RWPE2 (cell line): ENCODE results near the gene PTGFR.

ENCODE experiments used
- ATAC-seq: fragments of 200-7000 bp; cut with Tn5 transposase; 3 replicates; pipeline ENCODE4 v1.9.1; 2021; ENCODE audit warnings: low read depth
- DNase-seq: peaks from one replicate; pipeline ENCODE4 v3.0.0-alpha.2; 2020; ENCODE audit warnings: low spot score
- H3K27ac ChIP-seq: fragments of 450-650 bp; 2 replicates; pipeline ENCODE4 v1.5.1; 2017; ENCODE audit warnings: mild to moderate bottlenecking; ENCODE audit not compliant: poor library complexity, severe bottlenecking
- H3K27me3 ChIP-seq: fragments of 250-450 bp; sonication (Bioruptor Pico); 2 replicates; pipeline ENCODE4 v1.5.1; 2021; ENCODE audit warnings: mild to moderate bottlenecking, moderate library complexity; ENCODE audit not compliant: insufficient read depth, poor library complexity, severe bottlenecking
- H3K36me3 ChIP-seq: fragments of 250-450 bp; sonication (Bioruptor Pico); 2 replicates; pipeline ENCODE4 v1.5.1; 2020; ENCODE audit warnings: low read depth, mild to moderate bottlenecking, moderate library complexity
- H3K4me1 ChIP-seq: fragments of 250-450 bp; sonication (Bioruptor Pico); 2 replicates; pipeline ENCODE4 v1.5.1; 2021; ENCODE audit warnings: mild to moderate bottlenecking, moderate library complexity; ENCODE audit not compliant: insufficient read depth, poor library complexity, severe bottlenecking
- H3K4me3 ChIP-seq: fragments of 250-450 bp; sonication (Bioruptor Pico); 2 replicates; pipeline ENCODE4 v1.5.1; 2021; ENCODE audit warnings: mild to moderate bottlenecking, moderate library complexity; ENCODE audit not compliant: severe bottlenecking
- H3K9me3 ChIP-seq: fragments of 250-450 bp; sonication (Bioruptor Pico); 2 replicates; pipeline ENCODE4 v1.5.1; 2021; ENCODE audit warnings: mild to moderate bottlenecking, moderate library complexity; ENCODE audit not compliant: severe bottlenecking
- CTCF ChIP-seq: fragments of 450-650 bp; IDR thresholded peaks from one replicate; pipeline ENCODE4 v1.5.1; 2017; ENCODE audit warnings: mild to moderate bottlenecking, moderate library complexity; ENCODE audit not compliant: poor library complexity, severe bottlenecking

Gene PTGFR

DNA sequence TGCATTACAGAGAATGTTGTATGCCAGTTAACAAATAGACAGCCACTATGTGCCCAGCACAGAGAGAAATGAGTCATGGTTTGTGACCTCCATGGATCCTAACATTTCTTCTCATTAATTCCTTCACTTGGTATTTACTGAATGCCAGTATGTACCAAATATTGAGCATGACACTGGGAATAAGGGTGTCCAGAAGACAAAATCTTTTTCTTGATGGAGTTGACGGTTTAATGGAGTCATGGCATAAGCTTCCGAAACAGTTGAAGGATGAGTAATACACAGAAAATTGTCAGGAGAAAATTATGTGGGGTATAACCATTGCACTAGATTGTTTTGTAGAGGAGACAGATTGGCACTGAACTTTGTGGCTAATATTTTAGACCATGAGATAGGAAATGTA, 36.9 kb downstream of the PTGFR start:
- TF ChIP-seq CTCF: no peak
- no peak for DNase-seq
- no peaks in the 10 kb centered on the region for H3K4me1 ChIP-seq
- H3K4me3 ChIP-seq: no peak overlapping the region
- no peaks in the 10 kb centered on the region for H3K36me3 ChIP-seq
- no peak for ATAC-seq
- no peaks in the 10 kb centered on the region for H3K9me3 ChIP-seq
- H3K27me3 ChIP-seq: no peaks in the 10 kb centered on the region
- no peak overlapping the region for H3K27ac ChIP-seq

- Histone ChIP-seq H3K36me3 (no peaks in the 10 kb centered on the region), H3K9me3 (no peaks in the 10 kb centered on the region), H3K27ac (no peak overlapping the region), H3K27me3 (no peaks in the 10 kb centered on the region), H3K4me1 (no peaks in the 10 kb centered on the region), H3K4me3 (no peak overlapping the region)
- no peak for TF ChIP-seq CTCF
- no peak for DNase-seq
- no peak for ATAC-seq
These were observed 42.8 kb downstream of the PTGFR start for GRCh38 chr1:78533527-78533926.

DNA sequence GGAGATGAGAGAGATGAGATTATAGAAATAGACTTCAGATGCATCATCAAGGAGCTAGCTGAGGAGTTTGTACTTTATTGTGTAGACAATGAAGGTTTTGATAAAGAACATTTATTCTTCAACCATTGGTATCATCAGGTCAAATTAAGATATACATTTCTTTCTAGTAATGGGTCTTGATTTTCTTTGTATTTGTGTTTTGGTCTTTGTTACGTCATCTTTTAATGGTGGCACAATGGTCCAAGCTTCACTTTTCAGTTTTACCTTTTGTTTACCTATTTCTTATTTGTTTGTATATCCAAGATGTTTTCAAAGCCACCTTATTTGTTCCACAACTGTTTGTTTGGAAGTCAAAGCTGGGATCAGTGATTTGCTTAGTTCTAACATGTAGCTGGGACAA, 44.5 kb downstream of the PTGFR start:
- Histone ChIP-seq H3K27me3 (no peaks in the 10 kb centered on the region), H3K27ac (no peak overlapping the region), H3K9me3 (no peaks in the 10 kb centered on the region), H3K4me1 (no peaks in the 10 kb centered on the region), H3K4me3 (no peak overlapping the region), H3K36me3 (no peaks in the 10 kb centered on the region)
- ATAC-seq (no peak), DNase-seq (no peak)
- TF ChIP-seq CTCF: no peak

GRCh38 chr1:78536427-78536826, 45.7 kb downstream of the PTGFR start:
- H3K4me3 ChIP-seq: no peak overlapping the region
- ATAC-seq: 0 out of 3 replicates have a peak, but pooled peaks have one; percentile 45
- H3K27ac ChIP-seq: no peak overlapping the region
- no peaks in the 10 kb centered on the region for H3K36me3 ChIP-seq
- no peaks in the 10 kb centered on the region for H3K27me3 ChIP-seq
- DNase-seq: no peak
- no peak for TF ChIP-seq CTCF
- no peaks in the 10 kb centered on the region for H3K4me1 ChIP-seq
- H3K9me3 ChIP-seq: no peaks in the 10 kb centered on the region

- no peak for DNase-seq
- no peaks in the 10 kb centered on the region for H3K27me3 ChIP-seq
- ATAC-seq: no peak
- H3K36me3 ChIP-seq: no peaks in the 10 kb centered on the region
- H3K27ac ChIP-seq: no peak overlapping the region
- TF ChIP-seq CTCF: no peak
- no peak overlapping the region for H3K4me3 ChIP-seq
- H3K9me3 ChIP-seq: no peaks in the 10 kb centered on the region
- no peaks in the 10 kb centered on the region for H3K4me1 ChIP-seq
These were observed 49.3 kb downstream of the PTGFR start for GRCh38 chr1:78540048-78540447.
